Dermis microvascular lymphatic vessel endothelial cell (primary cell): Measurements from ENCODE around the gene PLA2G4C. TPM values are rescaled to one million over a fixed set of nuclear protein-coding genes. Genes with fewer than 3 reads are reported as not detected.
A peak's percentile ranks its signal among the peaks of the same experiment; 100 is the strongest.

Experiments used
- DNase-seq, 2 donors: peaks; one replicate each; pipeline versions ENCODE4 v3.0.0 to v3.0.0-alpha.2; 2010; ENCODE audit warnings: low read depth in 2 of 2
- total RNA-seq: library from RNA; depleted of rRNA; stranded (reverse); fragments of >200 nt; gene quantifications from 2 replicates; pipeline ENCODE4 v1.2.1, GENCODE V29; 2014

PLA2G4C gene, protein sequence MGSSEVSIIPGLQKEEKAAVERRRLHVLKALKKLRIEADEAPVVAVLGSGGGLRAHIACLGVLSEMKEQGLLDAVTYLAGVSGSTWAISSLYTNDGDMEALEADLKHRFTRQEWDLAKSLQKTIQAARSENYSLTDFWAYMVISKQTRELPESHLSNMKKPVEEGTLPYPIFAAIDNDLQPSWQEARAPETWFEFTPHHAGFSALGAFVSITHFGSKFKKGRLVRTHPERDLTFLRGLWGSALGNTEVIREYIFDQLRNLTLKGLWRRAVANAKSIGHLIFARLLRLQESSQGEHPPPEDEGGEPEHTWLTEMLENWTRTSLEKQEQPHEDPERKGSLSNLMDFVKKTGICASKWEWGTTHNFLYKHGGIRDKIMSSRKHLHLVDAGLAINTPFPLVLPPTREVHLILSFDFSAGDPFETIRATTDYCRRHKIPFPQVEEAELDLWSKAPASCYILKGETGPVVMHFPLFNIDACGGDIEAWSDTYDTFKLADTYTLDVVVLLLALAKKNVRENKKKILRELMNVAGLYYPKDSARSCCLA
- 67.7 and 108 TPM in 2 replicates for total RNA-seq

GRCh38 chr19:48110350-48110966 lies at the start of gene PLA2G4C:
TSS of gene PLA2G4C (minus strand) at chr19:48110817. CDS start at chr19:48106529, 4,288 bp downstream.
- peak; percentile 96 to 97 for DNase-seq

GRCh38 chr19:48158210-48158790 lies 47.7 kb upstream of the PLA2G4C start:
- DNase-seq: no peak

DNA sequence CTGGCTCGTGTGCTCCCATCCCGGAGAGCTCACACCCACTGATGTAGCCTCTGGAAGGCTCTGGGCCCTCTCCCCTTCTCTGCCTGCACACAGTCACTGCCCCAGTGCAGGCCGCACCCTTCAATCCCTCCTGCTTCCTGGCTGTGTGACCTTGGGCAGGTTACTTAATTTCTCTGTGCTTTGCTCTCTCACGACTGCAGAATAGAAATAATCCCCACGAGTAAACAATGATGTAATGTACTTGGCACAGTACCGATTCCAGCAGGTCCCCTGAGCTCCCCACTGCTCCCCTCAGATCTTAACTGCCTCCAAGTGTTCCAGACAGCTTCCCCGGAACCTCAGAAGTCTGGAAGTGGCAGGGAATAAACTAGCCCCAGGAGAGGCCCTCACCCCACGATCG lies 43.4 kb upstream of the PLA2G4C start:
- DNase-seq: peak in 1 of 2 donors; percentile 43

- peak; percentile 85 to 98 for DNase-seq
Observed at GRCh38 chr19:48152551-48152950, 41.9 kb upstream of the PLA2G4C start.

- peak in 1 of 2 donors; percentile 26 for DNase-seq
Observed at GRCh38 chr19:48149430-48149829, 38.8 kb upstream of the PLA2G4C start.

DNA sequence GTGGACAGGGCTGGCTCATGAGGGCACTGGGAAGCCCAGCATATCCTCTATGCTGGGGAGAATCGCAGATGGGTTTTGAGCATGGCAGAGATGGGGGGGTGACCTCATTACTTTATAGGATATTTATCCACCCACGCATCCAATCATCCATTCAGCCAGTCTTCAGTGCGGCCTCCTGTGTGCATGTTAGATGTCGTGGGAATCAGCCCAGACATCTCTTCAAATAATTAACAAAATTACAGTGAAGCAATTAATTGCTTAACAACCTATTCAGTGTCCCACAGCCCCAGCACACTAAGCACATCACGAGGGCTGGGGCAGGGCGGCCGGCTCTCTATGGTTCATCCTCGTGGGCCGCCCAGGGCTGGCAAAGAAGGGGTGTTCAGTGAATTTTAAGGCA lies 38.0 kb upstream of the PLA2G4C start:
- DNase-seq: no peak

- DNase-seq: no peak
Observed at GRCh38 chr19:48147597-48148175, 37.1 kb upstream of the PLA2G4C start.

DNA sequence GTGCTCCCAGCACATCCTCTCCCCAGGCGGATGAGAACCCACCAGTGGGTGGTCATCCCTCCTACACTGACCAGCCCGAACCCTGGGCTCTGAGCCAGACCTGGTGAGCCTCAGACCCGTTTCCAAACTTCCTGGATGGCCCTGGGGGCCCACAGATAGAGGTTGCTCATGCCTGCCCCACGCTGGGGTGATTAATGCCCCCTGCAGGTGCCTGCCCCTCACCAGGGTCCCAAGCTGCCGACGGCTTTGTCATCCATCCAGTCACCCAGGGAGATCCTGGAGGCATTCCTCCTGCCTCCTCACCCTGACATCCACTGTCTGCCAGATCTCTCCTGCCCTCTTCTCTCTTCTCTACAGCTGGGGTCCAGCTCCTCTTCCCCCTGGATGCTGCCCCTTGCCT lies 28.4 kb upstream of the PLA2G4C start:
- no peak for DNase-seq

- DNase-seq: no peak
Observed at GRCh38 chr19:48137411-48137810, 26.8 kb upstream of the PLA2G4C start.

DNA sequence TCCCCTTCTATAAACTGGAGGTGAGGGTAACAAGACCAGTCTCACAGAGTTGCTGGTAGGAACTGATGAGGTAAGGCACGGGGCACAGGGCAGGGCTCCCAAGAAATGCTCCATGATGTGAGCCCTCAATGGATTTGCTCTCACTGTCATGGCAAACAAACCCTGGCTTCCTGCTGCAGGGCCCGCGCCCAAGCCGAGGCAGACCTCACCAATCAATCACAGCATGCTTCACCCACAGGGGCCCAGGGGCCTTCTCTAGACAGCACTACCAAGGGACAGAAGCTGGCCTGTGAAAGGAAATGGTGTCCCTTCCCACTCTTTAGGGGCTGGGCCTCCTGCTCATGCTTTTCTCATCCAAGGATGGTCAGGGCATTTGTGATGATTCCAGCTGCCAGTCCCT lies 25.9 kb upstream of the PLA2G4C start:
- no peak for DNase-seq

DNA sequence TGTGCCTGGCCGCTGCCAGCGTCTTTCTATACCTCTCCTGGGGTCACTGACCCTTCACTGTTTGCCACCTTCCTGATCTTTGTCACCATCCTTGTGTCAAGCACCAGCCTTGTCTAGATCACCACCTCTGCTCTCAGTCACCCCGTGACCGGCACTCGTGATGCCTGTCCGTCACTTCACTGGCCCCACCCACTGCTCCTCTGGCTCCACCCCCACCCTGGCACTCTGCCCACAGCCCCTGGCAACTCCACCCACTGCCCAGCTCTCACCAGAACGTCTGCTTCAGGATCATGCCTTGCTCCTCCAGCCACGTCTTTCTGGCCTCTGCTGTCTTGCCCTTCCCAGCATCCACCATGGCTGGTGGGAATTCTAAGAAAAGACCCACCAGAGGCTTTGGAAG lies 24.8 kb upstream of the PLA2G4C start:
- no peak for DNase-seq

DNA sequence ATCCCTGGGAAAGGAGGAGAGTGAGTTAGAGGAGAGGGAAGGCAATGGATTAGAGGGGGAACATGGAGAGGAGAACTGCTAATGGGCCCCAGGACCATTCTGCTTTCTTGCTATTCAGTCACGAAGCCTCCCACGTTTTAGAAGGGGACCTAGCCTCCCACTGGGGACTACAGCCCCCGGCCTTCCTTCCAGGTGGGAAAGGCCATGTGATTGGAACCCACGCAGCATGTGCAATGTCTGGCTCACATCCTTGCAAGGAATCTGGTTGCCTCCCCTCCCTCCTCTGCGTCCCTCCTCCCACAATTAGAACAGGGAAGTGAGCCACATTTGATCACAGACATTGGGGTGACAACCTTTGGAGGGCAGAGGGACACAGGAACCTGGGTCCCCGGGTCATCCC lies 22.5 kb upstream of the PLA2G4C start:
- DNase-seq: no peak

- no peak for DNase-seq
Observed at GRCh38 chr19:48127561-48127960, 16.9 kb upstream of the PLA2G4C start.

- peak; percentile 64 to 98 for DNase-seq
Observed at GRCh38 chr19:48123907-48124651, 13.5 kb upstream of the PLA2G4C start.

GRCh38 chr19:48122421-48122820 lies 11.8 kb upstream of the PLA2G4C start:
- no peak for DNase-seq

DNA sequence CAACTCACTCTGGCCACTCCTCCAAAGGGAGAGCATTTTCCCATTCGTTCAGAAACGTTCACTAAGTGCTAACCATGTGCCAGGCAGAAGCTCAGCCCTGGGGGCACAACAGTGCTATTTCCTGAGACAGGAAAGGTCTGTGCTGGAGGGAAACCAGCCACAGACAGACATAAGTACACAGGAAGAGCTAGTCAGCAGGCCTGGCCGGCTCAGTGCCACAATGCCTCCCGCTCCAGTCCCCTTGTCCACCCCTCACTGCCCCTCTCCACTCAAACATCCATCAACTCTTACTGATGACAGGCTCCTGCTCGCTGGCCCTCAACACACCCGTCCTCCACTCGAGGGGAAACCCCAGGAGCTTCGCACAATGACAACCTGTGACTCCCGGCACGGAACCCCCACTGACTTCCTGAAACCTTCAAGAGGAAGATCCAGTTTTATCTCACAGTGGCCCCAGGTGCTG lies 11.3 kb upstream of the PLA2G4C start:
- DNase-seq: peak; percentile 99 to 100

DNA sequence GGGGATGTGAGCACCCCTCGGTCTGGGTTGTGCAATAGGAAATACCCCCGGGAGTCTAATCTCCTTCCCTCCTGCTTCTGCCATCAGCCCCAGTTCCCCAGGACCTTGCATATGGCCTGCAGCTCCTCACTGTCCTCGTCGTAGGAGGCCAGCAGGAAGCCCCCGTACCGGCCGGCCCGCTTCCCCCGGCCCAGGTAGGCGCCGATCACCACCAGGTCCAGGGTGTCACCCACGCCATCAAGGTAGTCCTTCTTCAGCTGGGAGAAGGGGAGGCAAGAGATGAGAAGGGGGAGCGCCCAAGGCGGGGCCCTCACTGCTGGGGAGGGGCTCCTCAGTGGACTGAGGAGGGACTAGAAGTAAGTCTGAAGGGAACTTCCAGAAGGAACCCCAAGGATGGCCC lies 10.4 kb upstream of the PLA2G4C start:
- no peak for DNase-seq

GRCh38 chr19:48120505-48120904 lies 9.9 kb upstream of the PLA2G4C start:
- no peak for DNase-seq

GRCh38 chr19:48118131-48118517 lies 7.5 kb upstream of the PLA2G4C start:
- no peak for DNase-seq

DNA sequence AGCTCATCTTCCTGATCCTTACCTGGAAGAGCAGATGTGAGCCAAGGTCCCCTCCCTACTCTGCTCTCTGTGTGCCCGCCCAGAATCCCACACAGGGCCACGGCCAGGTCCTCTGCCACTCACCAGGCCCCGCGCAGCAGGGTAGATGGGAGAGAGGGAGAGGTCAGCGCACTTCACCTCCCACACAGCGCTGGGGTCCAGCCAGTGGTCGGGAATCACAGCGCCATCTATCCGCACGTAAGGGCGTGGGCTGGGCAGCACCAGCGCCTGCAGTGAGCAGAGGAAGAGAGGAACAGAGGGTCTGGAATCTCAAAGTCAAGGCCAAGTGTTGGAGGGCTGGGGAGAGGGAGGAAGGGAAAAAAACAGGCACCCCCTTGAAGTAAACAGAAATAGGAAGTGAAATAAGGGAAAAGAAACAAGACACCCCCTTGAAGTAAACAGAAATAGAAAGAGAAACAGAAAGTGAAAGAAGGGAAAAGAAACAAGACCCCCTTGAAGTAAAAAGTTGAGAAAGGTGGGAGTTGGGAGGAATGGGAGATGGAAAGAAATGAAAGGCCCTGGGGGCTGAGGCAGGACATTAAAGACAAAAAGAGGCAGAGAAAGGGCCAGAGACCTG lies 7.0 kb upstream of the PLA2G4C start:
- no peak for DNase-seq
